HEK293 (cell line): ENCODE data around the gene MON2.

Source experiments
- CTCF ChIA-PET: fragments of 350-600 bp; formaldehyde crosslinking; extraction: SDS; loops from one replicate; lab custom pipeline; 2021; ENCODE audit warnings: antibody characterized with exemption; lab: Yijun Ruan, JAX
- POLR2A ChIA-PET: fragments of 300-600 bp; formaldehyde crosslinking; extraction: SDS; loops from one replicate; lab custom pipeline; 2020; ENCODE audit warnings: antibody characterized with exemption, inconsistent platforms; lab: Yijun Ruan, JAX
- H3K27ac ChIP-seq: fragments of 200-500 bp; sonication (Bioruptor generic); 2 replicates; pipeline ENCODE4 v1.5.1; 2014; ENCODE audit warnings: low read depth, low read length, control low read depth, inconsistent platforms; ENCODE audit errors: extremely low read depth
- H3K36me3 ChIP-seq, 2 experiments: fragments of 200-500 bp in 1 of 2; sonication (Bioruptor generic) in 1 of 2; 1 replicate in 1 of 2; 2 replicates in 1 of 2; pipeline ENCODE4 v1.5.1; 2014 to 2017; ENCODE audit warnings: inconsistent platforms in 2 of 2, low read length in 2 of 2; ENCODE audit not compliant: control insufficient read depth in 2 of 2, insufficient read depth in 1 of 2
- H3K4me1 ChIP-seq: fragments of 200-500 bp; sonication (Bioruptor generic); 2 replicates; pipeline ENCODE4 v1.5.1; 2014; ENCODE audit warnings: mild to moderate bottlenecking, low read length, inconsistent platforms; ENCODE audit not compliant: control insufficient read depth, insufficient read depth
- H3K4me3 ChIP-seq: 2 replicates; pipeline ENCODE4 v1.5.1; 2011; ENCODE audit warnings: low read depth, mild to moderate bottlenecking, control low read depth, low read length, moderate library complexity
- H3K9me3 ChIP-seq: fragments of 200-500 bp; sonication (Bioruptor generic); 2 replicates; pipeline ENCODE4 v1.5.1; 2014; ENCODE audit warnings: low read depth, low read length, inconsistent platforms; ENCODE audit not compliant: control insufficient read depth, insufficient read depth
- GLIS1 ChIP-seq: fragments of 450-650 bp; formaldehyde crosslinking; IDR thresholded peaks from 2 replicates; pipeline ENCODE4 v1.5.1; 2016; ENCODE audit warnings: missing biosample characterization, missing genetic modification characterization
- ZBTB20 ChIP-seq: fragments of 450-650 bp; formaldehyde crosslinking; IDR thresholded peaks from 2 replicates; pipeline ENCODE4 v1.5.1; 2016; ENCODE audit warnings: missing biosample characterization, missing genetic modification characterization
- ZFHX2 ChIP-seq: fragments of 450-650 bp; formaldehyde crosslinking; conservative IDR thresholded peaks from 2 replicates; pipeline ENCODE4 v1.5.1; 2016; ENCODE audit warnings: missing biosample characterization, missing genetic modification characterization
- ZNF146 ChIP-seq: fragments of 450-650 bp; formaldehyde crosslinking; IDR thresholded peaks from 2 replicates; pipeline ENCODE4 v1.5.1; 2016; ENCODE audit warnings: missing biosample characterization, missing genetic modification characterization
- ZNF24 ChIP-seq: fragments of 450-650 bp; formaldehyde crosslinking; IDR thresholded peaks from 2 replicates; pipeline ENCODE4 v1.5.1; 2016; ENCODE audit warnings: missing biosample characterization, missing genetic modification characterization
- ZNF354C ChIP-seq: fragments of 450-650 bp; formaldehyde crosslinking; IDR thresholded peaks from 2 replicates; pipeline ENCODE4 v1.5.1; 2016; ENCODE audit warnings: missing biosample characterization, missing genetic modification characterization, low read depth, borderline replicate concordance
- ZNF558 ChIP-seq: fragments of 450-650 bp; formaldehyde crosslinking; IDR thresholded peaks from 2 replicates; pipeline ENCODE4 v1.5.1; 2016; ENCODE audit warnings: missing biosample characterization, missing genetic modification characterization
- ZNF624 ChIP-seq: fragments of 450-650 bp; formaldehyde crosslinking; IDR thresholded peaks from 2 replicates; pipeline ENCODE4 v1.5.1; 2017; ENCODE audit warnings: missing biosample characterization, missing genetic modification characterization
- ZNF664 ChIP-seq: fragments of 450-650 bp; formaldehyde crosslinking; IDR thresholded peaks from 2 replicates; pipeline ENCODE4 v1.5.1; 2016; ENCODE audit warnings: missing biosample characterization, missing genetic modification characterization
- ZNF837 ChIP-seq: fragments of 450-650 bp; formaldehyde crosslinking; IDR thresholded peaks from 2 replicates; pipeline ENCODE4 v1.5.1; 2016; ENCODE audit warnings: missing biosample characterization, missing genetic modification characterization
- ZSCAN4 ChIP-seq: fragments of 450-650 bp; formaldehyde crosslinking; IDR thresholded peaks from 2 replicates; pipeline ENCODE4 v1.5.1; 2017; ENCODE audit warnings: missing biosample characterization, missing genetic modification characterization
- ZXDB ChIP-seq: fragments of 450-650 bp; formaldehyde crosslinking; IDR thresholded peaks from 2 replicates; pipeline ENCODE4 v1.5.1; 2016; ENCODE audit warnings: missing biosample characterization, missing genetic modification characterization
- TF ChIP-seq, protein P1 (sequence below): fragments of 450-650 bp; formaldehyde crosslinking; IDR thresholded peaks from 2 replicates; pipeline ENCODE4 v1.5.1; 2016; ENCODE audit warnings: missing biosample characterization, missing genetic modification characterization
- TF ChIP-seq, protein P2 (sequence below): fragments of 450-650 bp; formaldehyde crosslinking; IDR thresholded peaks from 2 replicates; pipeline ENCODE4 v1.5.1; 2016; ENCODE audit warnings: missing biosample characterization, missing genetic modification characterization
- TF ChIP-seq, protein P3 (sequence below): fragments of 450-650 bp; IDR thresholded peaks from 2 replicates; pipeline ENCODE4 v1.5.1; 2018; ENCODE audit warnings: missing biosample characterization, mild to moderate bottlenecking, missing genetic modification characterization
- TF ChIP-seq, protein P4 (sequence below): fragments of 450-650 bp; formaldehyde crosslinking; IDR thresholded peaks from 2 replicates; pipeline ENCODE4 v1.5.1; 2016; ENCODE audit warnings: missing biosample characterization, missing genetic modification characterization
- TF ChIP-seq, protein P5 (sequence below): fragments of 450-650 bp; formaldehyde crosslinking; IDR thresholded peaks from 2 replicates; pipeline ENCODE4 v1.5.1; 2016; ENCODE audit warnings: missing biosample characterization, missing genetic modification characterization
- TF ChIP-seq, protein P6 (sequence below): fragments of 450-650 bp; formaldehyde crosslinking; IDR thresholded peaks from 2 replicates; pipeline ENCODE4 v1.5.1; 2016; ENCODE audit warnings: missing biosample characterization, missing genetic modification characterization
- TF ChIP-seq, protein P7 (sequence below): fragments of 450-650 bp; formaldehyde crosslinking; IDR thresholded peaks from 2 replicates; pipeline ENCODE4 v1.5.1; 2016; ENCODE audit warnings: missing biosample characterization, missing genetic modification characterization

MON2 gene

DNA sequence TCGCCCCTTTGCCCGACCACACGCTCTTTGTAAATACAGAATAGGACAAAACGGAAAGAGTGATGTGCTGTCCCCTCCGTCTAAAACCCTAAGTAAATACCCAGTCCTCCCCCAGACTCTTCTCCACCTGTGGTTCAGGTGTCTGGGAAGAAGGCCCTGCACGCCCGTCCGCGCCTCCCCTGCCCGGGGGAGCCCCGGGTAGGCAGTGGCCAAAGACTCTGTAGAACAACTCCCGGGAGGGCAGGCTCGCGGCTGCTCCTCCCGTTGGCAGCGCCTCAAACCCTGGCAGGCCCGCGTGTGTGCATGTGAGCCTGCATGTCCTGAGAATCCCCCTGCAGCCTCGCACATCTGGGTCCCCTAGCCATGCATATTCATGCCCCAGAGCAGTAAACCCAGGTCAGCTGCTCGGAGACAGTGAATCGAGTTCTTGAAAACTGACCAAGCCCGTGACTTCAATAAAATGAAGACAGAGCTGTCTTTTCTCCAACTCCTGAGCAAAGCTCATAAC, 165.8 kb downstream of the MON2 start:
- no peaks in the 10 kb centered on the region for H3K36me3 ChIP-seq
- ChIA-PET POLR2A (no interaction called here), CTCF (interaction anchor here (1.6 kb wide), 1 partner anchor 436 kb away, joined by 5 read pairs; no protein-coding TSS in a partner anchor)
- no peaks in the 10 kb centered on the region; the same call in 1 of the 2 replicates for H3K4me1 ChIP-seq
- no peaks in the 10 kb centered on the region for H3K9me3 ChIP-seq
- H3K4me3 ChIP-seq, result peak overlapping the region; percentile 23
- peak overlapping the region; percentile 40; the same call in 1 of the 2 replicates for H3K27ac ChIP-seq
- 0 out of 2 replicates have a peak, but pooled peaks have one; percentile 1 for TF ChIP-seq ZFHX2 (tag by site-specific recombination)
- TF ChIP-seq, protein P1, sequence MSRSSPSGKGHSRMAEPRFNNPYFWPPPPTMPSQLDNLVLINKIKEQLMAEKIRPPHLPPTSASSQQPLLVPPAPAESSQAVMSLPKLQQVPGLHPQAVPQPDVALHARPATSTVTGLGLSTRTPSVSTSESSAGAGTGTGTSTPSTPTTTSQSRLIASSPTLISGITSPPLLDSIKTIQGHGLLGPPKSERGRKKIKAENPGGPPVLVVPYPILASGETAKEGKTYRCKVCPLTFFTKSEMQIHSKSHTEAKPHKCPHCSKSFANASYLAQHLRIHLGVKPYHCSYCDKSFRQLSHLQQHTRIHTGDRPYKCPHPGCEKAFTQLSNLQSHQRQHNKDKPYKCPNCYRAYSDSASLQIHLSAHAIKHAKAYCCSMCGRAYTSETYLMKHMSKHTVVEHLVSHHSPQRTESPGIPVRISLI (tag by site-specific recombination), result no peak
- peak; percentile 55; the same call in 1 of the 2 replicates for TF ChIP-seq ZBTB20 (tag by site-specific recombination)
- TF ChIP-seq ZXDB (tag by site-specific recombination), result no peak
- TF ChIP-seq ZNF24 (tag by site-specific recombination), result peak; percentile 20; the same call in 1 of the 2 replicates
- TF ChIP-seq, protein P2, sequence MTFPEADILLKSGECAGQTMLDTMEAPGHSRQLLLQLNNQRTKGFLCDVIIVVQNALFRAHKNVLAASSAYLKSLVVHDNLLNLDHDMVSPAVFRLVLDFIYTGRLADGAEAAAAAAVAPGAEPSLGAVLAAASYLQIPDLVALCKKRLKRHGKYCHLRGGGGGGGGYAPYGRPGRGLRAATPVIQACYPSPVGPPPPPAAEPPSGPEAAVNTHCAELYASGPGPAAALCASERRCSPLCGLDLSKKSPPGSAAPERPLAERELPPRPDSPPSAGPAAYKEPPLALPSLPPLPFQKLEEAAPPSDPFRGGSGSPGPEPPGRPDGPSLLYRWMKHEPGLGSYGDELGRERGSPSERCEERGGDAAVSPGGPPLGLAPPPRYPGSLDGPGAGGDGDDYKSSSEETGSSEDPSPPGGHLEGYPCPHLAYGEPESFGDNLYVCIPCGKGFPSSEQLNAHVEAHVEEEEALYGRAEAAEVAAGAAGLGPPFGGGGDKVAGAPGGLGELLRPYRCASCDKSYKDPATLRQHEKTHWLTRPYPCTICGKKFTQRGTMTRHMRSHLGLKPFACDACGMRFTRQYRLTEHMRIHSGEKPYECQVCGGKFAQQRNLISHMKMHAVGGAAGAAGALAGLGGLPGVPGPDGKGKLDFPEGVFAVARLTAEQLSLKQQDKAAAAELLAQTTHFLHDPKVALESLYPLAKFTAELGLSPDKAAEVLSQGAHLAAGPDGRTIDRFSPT (tag by site-specific recombination), result peak; percentile 32; the same call in 1 of the 2 replicates
- TF ChIP-seq, protein P3, sequence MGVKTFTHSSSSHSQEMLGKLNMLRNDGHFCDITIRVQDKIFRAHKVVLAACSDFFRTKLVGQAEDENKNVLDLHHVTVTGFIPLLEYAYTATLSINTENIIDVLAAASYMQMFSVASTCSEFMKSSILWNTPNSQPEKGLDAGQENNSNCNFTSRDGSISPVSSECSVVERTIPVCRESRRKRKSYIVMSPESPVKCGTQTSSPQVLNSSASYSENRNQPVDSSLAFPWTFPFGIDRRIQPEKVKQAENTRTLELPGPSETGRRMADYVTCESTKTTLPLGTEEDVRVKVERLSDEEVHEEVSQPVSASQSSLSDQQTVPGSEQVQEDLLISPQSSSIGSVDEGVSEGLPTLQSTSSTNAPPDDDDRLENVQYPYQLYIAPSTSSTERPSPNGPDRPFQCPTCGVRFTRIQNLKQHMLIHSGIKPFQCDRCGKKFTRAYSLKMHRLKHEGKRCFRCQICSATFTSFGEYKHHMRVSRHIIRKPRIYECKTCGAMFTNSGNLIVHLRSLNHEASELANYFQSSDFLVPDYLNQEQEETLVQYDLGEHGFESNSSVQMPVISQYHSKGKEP (tag by site-specific recombination), result peak; percentile 77; the same call in 1 of the 2 replicates
- TF ChIP-seq GLIS1, result peak; percentile 65

DNA sequence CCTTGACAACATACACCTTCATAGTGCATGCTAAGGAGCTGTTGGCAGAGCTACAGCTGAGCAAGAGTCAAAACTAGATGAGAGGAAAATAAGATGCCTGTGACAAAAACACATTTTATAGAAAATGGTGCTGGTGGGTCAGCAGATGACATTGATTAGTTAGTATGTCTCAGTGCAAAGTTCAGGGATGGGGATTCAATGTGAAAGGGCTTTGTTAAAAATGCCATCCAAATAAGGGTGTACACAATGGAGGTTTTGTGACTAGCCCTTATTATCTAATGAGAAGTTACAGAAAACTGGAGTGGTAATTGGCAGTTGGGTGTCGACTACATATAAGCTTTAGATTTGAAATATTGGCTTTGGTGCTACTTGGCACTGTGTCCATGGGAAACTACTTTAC, 169.0 kb downstream of the MON2 start:
- ChIA-PET POLR2A (interaction anchor here (1.1 kb wide), 1 partner anchor 33 kb away, joined by 3 read pairs; no protein-coding TSS in a partner anchor), CTCF (no interaction called here)
- H3K9me3 ChIP-seq, result no peaks in the 10 kb centered on the region
- H3K36me3 ChIP-seq, result no peaks in the 10 kb centered on the region
- H3K27ac ChIP-seq, result no peak overlapping the region
- H3K4me3 ChIP-seq, result no peak overlapping the region
- H3K4me1 ChIP-seq, result no peaks in the 10 kb centered on the region; the same call in 1 of the 2 replicates
- TF ChIP-seq ZNF146, result no peak
- TF ChIP-seq ZNF664 (tag by site-specific recombination), result no peak
- TF ChIP-seq, protein P4, sequence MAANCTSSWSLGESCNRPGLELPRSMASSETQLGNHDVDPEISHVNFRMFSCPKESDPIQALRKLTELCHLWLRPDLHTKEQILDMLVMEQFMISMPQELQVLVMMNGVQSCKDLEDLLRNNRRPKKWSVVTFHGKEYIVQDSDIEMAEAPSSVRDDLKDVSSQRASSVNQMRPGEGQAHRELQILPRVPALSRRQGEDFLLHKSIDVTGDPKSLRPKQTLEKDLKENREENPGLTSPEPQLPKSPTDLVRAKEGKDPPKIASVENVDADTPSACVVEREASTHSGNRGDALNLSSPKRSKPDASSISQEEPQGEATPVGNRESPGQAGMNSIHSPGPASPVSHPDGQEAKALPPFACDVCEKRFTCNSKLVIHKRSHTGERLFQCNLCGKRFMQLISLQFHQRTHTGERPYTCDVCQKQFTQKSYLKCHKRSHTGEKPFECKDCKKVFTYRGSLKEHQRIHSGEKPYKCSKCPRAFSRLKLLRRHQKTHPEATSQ (tag by site-specific recombination), result no peak
- TF ChIP-seq ZSCAN4 (tag by site-specific recombination), result no peak
- TF ChIP-seq ZNF837 (tag by site-specific recombination), result no peak
- TF ChIP-seq ZNF354C (tag by site-specific recombination), result no peak
- no peak for TF ChIP-seq ZBTB20 (tag by site-specific recombination)
- TF ChIP-seq, protein P5, sequence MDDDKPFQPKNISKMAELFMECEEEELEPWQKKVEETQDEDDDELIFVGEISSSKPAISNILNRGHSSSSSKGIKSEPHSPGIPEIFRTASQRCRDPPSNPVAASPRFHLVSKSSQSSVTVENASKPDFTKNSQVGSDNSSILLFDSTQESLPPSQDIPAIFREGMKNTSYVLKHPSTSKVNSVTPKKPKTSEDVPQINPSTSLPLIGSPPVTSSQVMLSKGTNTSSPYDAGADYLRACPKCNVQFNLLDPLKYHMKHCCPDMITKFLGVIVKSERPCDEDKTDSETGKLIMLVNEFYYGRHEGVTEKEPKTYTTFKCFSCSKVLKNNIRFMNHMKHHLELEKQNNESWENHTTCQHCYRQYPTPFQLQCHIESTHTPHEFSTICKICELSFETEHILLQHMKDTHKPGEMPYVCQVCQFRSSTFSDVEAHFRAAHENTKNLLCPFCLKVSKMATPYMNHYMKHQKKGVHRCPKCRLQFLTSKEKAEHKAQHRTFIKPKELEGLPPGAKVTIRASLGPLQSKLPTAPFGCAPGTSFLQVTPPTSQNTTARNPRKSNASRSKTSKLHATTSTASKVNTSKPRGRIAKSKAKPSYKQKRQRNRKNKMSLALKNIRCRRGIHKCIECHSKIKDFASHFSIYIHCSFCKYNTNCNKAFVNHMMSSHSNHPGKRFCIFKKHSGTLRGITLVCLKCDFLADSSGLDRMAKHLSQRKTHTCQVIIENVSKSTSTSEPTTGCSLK, result no peak
- TF ChIP-seq, protein P6, sequence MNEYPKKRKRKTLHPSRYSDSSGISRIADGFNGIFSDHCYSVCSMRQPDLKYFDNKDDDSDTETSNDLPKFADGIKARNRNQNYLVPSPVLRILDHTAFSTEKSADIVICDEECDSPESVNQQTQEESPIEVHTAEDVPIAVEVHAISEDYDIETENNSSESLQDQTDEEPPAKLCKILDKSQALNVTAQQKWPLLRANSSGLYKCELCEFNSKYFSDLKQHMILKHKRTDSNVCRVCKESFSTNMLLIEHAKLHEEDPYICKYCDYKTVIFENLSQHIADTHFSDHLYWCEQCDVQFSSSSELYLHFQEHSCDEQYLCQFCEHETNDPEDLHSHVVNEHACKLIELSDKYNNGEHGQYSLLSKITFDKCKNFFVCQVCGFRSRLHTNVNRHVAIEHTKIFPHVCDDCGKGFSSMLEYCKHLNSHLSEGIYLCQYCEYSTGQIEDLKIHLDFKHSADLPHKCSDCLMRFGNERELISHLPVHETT, result no peak
- no peak for TF ChIP-seq ZNF558 (tag by site-specific recombination)
- TF ChIP-seq ZNF624 (tag by site-specific recombination), result no peak
- TF ChIP-seq, protein P7, sequence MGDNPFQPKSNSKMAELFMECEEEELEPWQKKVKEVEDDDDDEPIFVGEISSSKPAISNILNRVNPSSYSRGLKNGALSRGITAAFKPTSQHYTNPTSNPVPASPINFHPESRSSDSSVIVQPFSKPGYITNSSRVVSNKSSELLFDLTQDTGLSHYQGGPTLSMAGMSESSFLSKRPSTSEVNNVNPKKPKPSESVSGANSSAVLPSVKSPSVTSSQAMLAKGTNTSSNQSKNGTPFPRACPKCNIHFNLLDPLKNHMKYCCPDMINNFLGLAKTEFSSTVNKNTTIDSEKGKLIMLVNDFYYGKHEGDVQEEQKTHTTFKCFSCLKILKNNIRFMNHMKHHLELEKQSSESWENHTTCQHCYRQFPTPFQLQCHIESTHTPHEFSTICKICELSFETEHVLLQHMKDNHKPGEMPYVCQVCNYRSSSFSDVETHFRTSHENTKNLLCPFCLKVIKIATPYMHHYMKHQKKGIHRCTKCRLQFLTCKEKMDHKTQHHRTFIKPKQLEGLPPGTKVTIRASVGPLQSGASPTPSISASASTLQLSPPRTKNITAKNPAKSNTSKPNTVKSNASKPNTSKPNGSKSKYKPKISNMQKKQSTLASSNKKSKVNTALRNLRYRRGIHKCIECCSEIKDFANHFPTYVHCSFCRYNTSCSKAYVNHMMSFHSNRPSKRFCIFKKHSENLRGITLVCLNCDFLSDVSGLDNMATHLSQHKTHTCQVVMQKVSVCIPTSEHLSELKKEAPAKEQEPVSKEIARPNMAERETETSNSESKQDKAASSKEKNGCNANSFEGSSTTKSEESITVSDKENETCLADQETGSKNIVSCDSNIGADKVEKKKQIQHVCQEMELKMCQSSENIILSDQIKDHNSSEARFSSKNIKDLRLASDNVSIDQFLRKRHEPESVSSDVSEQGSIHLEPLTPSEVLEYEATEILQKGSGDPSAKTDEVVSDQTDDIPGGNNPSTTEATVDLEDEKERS (tag by site-specific recombination), result no peak
